ENCODE results near the gene BHMT2. TPM values are rescaled to one million over a fixed set of nuclear protein-coding genes. Genes with fewer than 3 reads are reported as not detected.

BHMT2 gene
- total RNA-seq, 3 donors from 2014 or later (not counting 1 experiment from before 2014, with no cell fraction given): not detected

- no peaks in the 10 kb centered on the region for H3K9me3 Mint-ChIP-seq
- no peak for TF ChIP-seq CTCF (IDR thresholded peaks at IDR 0.05)
- Histone ChIP-seq H3K36me3 (ENCODE audit: control insufficient read depth, insufficient read depth, low read length) (no peaks in the 10 kb centered on the region), H3K9me3 (ENCODE audit: control insufficient read depth, insufficient read depth, low read length) (no peaks in the 10 kb centered on the region), H3K27me3 (ENCODE audit: control insufficient read depth, insufficient read depth, low read length) (no peaks in the 10 kb centered on the region), H3K4me3 (ENCODE audit: low read length) (no peak overlapping the region), H3K4me1 (ENCODE audit: control insufficient read depth, insufficient read depth, low read length) (no peaks in the 10 kb centered on the region), H3K27ac (ENCODE audit: low read length) (no peak overlapping the region)
- ATAC-seq (no peak), DNase-seq (no peak)
- no peak overlapping the region for H3K4me3 Mint-ChIP-seq
- H3K36me3 Mint-ChIP-seq: no peaks in the 10 kb centered on the region
- WGBS (ENCODE audit: insufficient coverage): 94% methylated on average over 3 of the region's 3 CpGs
- intact Hi-C loops (cut with micrococcal nuclease): no loop called here
- no peaks in the 10 kb centered on the region for H3K4me1 Mint-ChIP-seq
- no peak overlapping the region for H3K27ac Mint-ChIP-seq
- H3K27me3 Mint-ChIP-seq (ENCODE audit: low read depth in 2 of 2): peaks cover 10 to 17% of the 10 kb centered on the region in 2 donors
These were observed 22.4 kb upstream of the BHMT2 start for GRCh38 chr5:79047199-79047598.

GRCh38 chr5:79048437-79048836 lies 21.1 kb upstream of the BHMT2 start:
- Histone ChIP-seq H3K4me1 (ENCODE audit: control insufficient read depth, insufficient read depth, low read length) (no peaks in the 10 kb centered on the region), H3K36me3 (ENCODE audit: control insufficient read depth, insufficient read depth, low read length) (no peaks in the 10 kb centered on the region), H3K27me3 (ENCODE audit: control insufficient read depth, insufficient read depth, low read length) (no peaks in the 10 kb centered on the region), H3K9me3 (ENCODE audit: control insufficient read depth, insufficient read depth, low read length) (no peaks in the 10 kb centered on the region), H3K4me3 (ENCODE audit: low read length) (no peak overlapping the region), H3K27ac (ENCODE audit: low read length) (no peak overlapping the region)
- Mint-ChIP-seq H3K36me3 (no peaks in the 10 kb centered on the region), H3K4me3 (no peak overlapping the region), H3K27me3 (ENCODE audit: low read depth in 2 of 2) (peaks cover 10 to 17% of the 10 kb centered on the region in 2 donors), H3K4me1 (no peaks in the 10 kb centered on the region), H3K9me3 (no peaks in the 10 kb centered on the region), H3K27ac (no peak overlapping the region)
- DNase-seq (no peak), ATAC-seq (no peak)
- TF ChIP-seq CTCF (IDR thresholded peaks at IDR 0.05): no peak
- intact Hi-C loops (cut with micrococcal nuclease): loop anchor here (2.0 kb wide), 1 partner anchor 72 kb away; no protein-coding TSS in a partner anchor

- Histone ChIP-seq H3K27me3 (ENCODE audit: control insufficient read depth, insufficient read depth, low read length) (no peaks in the 10 kb centered on the region), H3K27ac (ENCODE audit: low read length) (no peak overlapping the region), H3K4me3 (ENCODE audit: low read length) (no peak overlapping the region), H3K4me1 (ENCODE audit: control insufficient read depth, insufficient read depth, low read length) (no peaks in the 10 kb centered on the region), H3K9me3 (ENCODE audit: control insufficient read depth, insufficient read depth, low read length) (no peaks in the 10 kb centered on the region), H3K36me3 (ENCODE audit: control insufficient read depth, insufficient read depth, low read length) (no peaks in the 10 kb centered on the region)
- Mint-ChIP-seq H3K27me3 (ENCODE audit: low read depth in 2 of 2) (peaks cover 12 to 17% of the 10 kb centered on the region in 2 donors), H3K4me3 (no peak overlapping the region), H3K27ac (no peak overlapping the region), H3K9me3 (no peaks in the 10 kb centered on the region), H3K4me1 (no peaks in the 10 kb centered on the region), H3K36me3 (no peaks in the 10 kb centered on the region)
- ATAC-seq: no peak
- no peak for TF ChIP-seq CTCF (IDR thresholded peaks at IDR 0.05)
- intact Hi-C loops (cut with micrococcal nuclease): no loop called here
- 100% methylated on average over 2 of the region's 3 CpGs for WGBS (ENCODE audit: insufficient coverage)
- DNase-seq: no peak
These were observed 19.1 kb upstream of the BHMT2 start for GRCh38 chr5:79050498-79050897.

GRCh38 chr5:79053321-79053720 lies 16.2 kb upstream of the BHMT2 start:
- ATAC-seq (no peak), DNase-seq (no peak)
- Histone ChIP-seq H3K9me3 (ENCODE audit: control insufficient read depth, insufficient read depth, low read length) (no peaks in the 10 kb centered on the region), H3K27ac (ENCODE audit: low read length) (no peak overlapping the region), H3K4me3 (ENCODE audit: low read length) (no peak overlapping the region), H3K4me1 (ENCODE audit: control insufficient read depth, insufficient read depth, low read length) (no peaks in the 10 kb centered on the region), H3K27me3 (ENCODE audit: control insufficient read depth, insufficient read depth, low read length) (no peaks in the 10 kb centered on the region), H3K36me3 (ENCODE audit: control insufficient read depth, insufficient read depth, low read length) (no peaks in the 10 kb centered on the region)
- Mint-ChIP-seq H3K27ac (no peak overlapping the region), H3K27me3 (ENCODE audit: low read depth in 2 of 2) (peaks cover 11 to 14% of the 10 kb centered on the region in 2 donors), H3K4me1 (no peaks in the 10 kb centered on the region), H3K9me3 (no peaks in the 10 kb centered on the region), H3K36me3 (no peaks in the 10 kb centered on the region), H3K4me3 (no peak overlapping the region)
- intact Hi-C loops (cut with micrococcal nuclease): no loop called here
- TF ChIP-seq CTCF (IDR thresholded peaks at IDR 0.05): no peak
- 100% methylated on average over 3 of the region's 4 CpGs for WGBS (ENCODE audit: insufficient coverage)

All from natural killer cell (primary cell).